ENCODE measurements around the gene SCARB1.

The SCARB1 gene

GRCh38 chr12:124842073-124842749 lies 21.5 kb downstream of the SCARB1 start:
- no peak for DNase-seq (ENCODE audit: low spot score)

GRCh38 chr12:124841558-124841945 lies 22.1 kb downstream of the SCARB1 start:
- no peak for DNase-seq (ENCODE audit: low spot score)

GRCh38 chr12:124837958-124838803 lies 25.5 kb downstream of the SCARB1 start:
- DNase-seq (ENCODE audit: low spot score): peak; percentile 91

- DNase-seq (ENCODE audit: low spot score): no peak
These were observed 26.3 kb downstream of the SCARB1 start for GRCh38 chr12:124837249-124837897.

- no peak for DNase-seq (ENCODE audit: low spot score)
These were observed 26.9 kb downstream of the SCARB1 start for GRCh38 chr12:124836759-124837158.

GRCh38 chr12:124835656-124836410 lies 27.8 kb downstream of the SCARB1 start:
- DNase-seq (ENCODE audit: low spot score): no peak

- DNase-seq (ENCODE audit: low spot score): no peak
These were observed 28.8 kb downstream of the SCARB1 start for GRCh38 chr12:124834822-124835221.

GRCh38 chr12:124833693-124834122 lies 30.0 kb downstream of the SCARB1 start:
- peak; percentile 35 for DNase-seq (ENCODE audit: low spot score)

- DNase-seq (ENCODE audit: low spot score): no peak
These were observed 30.8 kb downstream of the SCARB1 start for GRCh38 chr12:124832856-124833255.

- no peak for DNase-seq (ENCODE audit: low spot score)
These were observed 32.1 kb downstream of the SCARB1 start for GRCh38 chr12:124831590-124831989.

GRCh38 chr12:124830306-124830705 lies 33.4 kb downstream of the SCARB1 start:
- DNase-seq (ENCODE audit: low spot score): no peak

GRCh38 chr12:124829708-124830304 lies 33.9 kb downstream of the SCARB1 start:
- no peak for DNase-seq (ENCODE audit: low spot score)

GRCh38 chr12:124829008-124829707 lies 34.5 kb downstream of the SCARB1 start:
- peak; percentile 87 for DNase-seq (ENCODE audit: low spot score)

- DNase-seq (ENCODE audit: low spot score): peak; percentile 68
These were observed 35.2 kb downstream of the SCARB1 start for GRCh38 chr12:124828264-124829007.

GRCh38 chr12:124827588-124828184 lies 36.0 kb downstream of the SCARB1 start:
- DNase-seq (ENCODE audit: low spot score): no peak

- DNase-seq (ENCODE audit: low spot score): no peak
These were observed 39.5 kb downstream of the SCARB1 start for GRCh38 chr12:124824195-124824594.

- no peak for DNase-seq (ENCODE audit: low spot score)
These were observed 40.2 kb downstream of the SCARB1 start for GRCh38 chr12:124823272-124823970.

- no peak for DNase-seq (ENCODE audit: low spot score)
These were observed 41.4 kb downstream of the SCARB1 start for GRCh38 chr12:124822218-124822617.
